ENCODE measurements around the gene PLB1.

PLB1 gene

DNA sequence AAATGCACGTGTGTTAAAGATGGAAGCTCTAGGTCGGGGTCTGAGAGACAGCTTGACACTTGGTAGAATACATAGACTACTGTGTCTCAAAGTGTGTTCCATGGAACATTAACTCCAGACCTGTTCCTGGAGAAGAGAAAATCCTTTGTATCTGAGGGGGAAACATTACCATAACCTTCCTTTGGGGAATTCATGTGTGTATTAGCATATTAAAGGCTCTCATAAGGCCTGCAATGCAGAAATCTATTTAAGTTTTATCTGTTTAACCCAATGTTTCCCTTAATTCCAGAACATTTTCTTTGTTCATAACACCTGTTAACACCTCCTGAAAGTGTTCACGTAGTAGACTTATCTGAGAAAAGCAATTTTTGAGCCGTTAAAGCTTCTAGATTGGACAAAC lies 99.5 kb downstream of the PLB1 start:
- Histone ChIP-seq H3K27me3 (ENCODE audit: control insufficient read depth in 1 of 2, insufficient read depth in 1 of 2, low read length in 2 of 2) (no peaks in the 10 kb centered on the region), H2AFZ (ENCODE audit: low read depth, low read length) (no peak overlapping the region), H3K9me3 (ENCODE audit: control insufficient read depth, low read length) (no peaks in the 10 kb centered on the region), H2BK12ac (ENCODE audit: low read length in 2 of 2) (no peak overlapping the region), H3K4me1 (ENCODE audit: control insufficient read depth, insufficient read depth, low read depth, low read length) (peaks cover 16% of the 10 kb centered on the region), H3K9ac (ENCODE audit: low read length) (no peak overlapping the region), H2BK15ac (ENCODE audit: low read depth, poor library complexity, severe bottlenecking) (no peak overlapping the region), H2BK120ac (ENCODE audit: low read depth, low read length) (no peak overlapping the region), H3K23ac (ENCODE audit: low read length in 2 of 2) (no peak overlapping the region), H3K4me3 (ENCODE audit: insufficient read depth in 1 of 2, low read depth in 1 of 2, low read length in 2 of 2) (no peak overlapping the region), H4K8ac (ENCODE audit: low read length) (no peak overlapping the region), H3K36me3 (ENCODE audit: control insufficient read depth in 1 of 2, insufficient read depth in 2 of 2, low read depth in 1 of 2, low read length in 2 of 2) (no peaks in the 10 kb centered on the region), H3K4ac (ENCODE audit: low read depth in 1 of 2, low read length in 2 of 2) (no peak overlapping the region), H3K14ac (ENCODE audit: low read length in 2 of 2) (no peak overlapping the region), H3K4me2 (ENCODE audit: low read length, poor library complexity, severe bottlenecking) (no peak overlapping the region), H3K18ac (ENCODE audit: low read depth in 1 of 2, low read length in 2 of 2) (no peak overlapping the region), H2AK5ac (ENCODE audit: low read length, severe bottlenecking) (peak overlapping the region; percentile 90), H2BK5ac (ENCODE audit: low read depth, low read length, poor library complexity, severe bottlenecking) (no peak overlapping the region), H3K27ac (ENCODE audit: low read length, poor library complexity, severe bottlenecking) (no peak overlapping the region), H4K91ac (ENCODE audit: low read length) (no peak overlapping the region), H3K79me1 (replicated peaks; ENCODE audit: low read length, poor library complexity, severe bottlenecking) (no peaks in the 10 kb centered on the region)
- no peak for DNase-seq
- 100% methylated on average over 2 of the region's 4 CpGs for WGBS

- no peak overlapping the region for H2BK120ac ChIP-seq (ENCODE audit: low read depth, low read length)
- no peaks in the 10 kb centered on the region for H3K79me1 ChIP-seq (replicated peaks; ENCODE audit: low read length, poor library complexity, severe bottlenecking)
- H4K8ac ChIP-seq (ENCODE audit: low read length), result no peak overlapping the region
- H3K4me1 ChIP-seq (ENCODE audit: control insufficient read depth, insufficient read depth, low read depth, low read length), result peaks cover 5% of the 10 kb centered on the region
- H3K36me3 ChIP-seq (ENCODE audit: control insufficient read depth in 1 of 2, insufficient read depth in 2 of 2, low read depth in 1 of 2, low read length in 2 of 2), result no peaks in the 10 kb centered on the region
- H3K27ac ChIP-seq (ENCODE audit: low read length, poor library complexity, severe bottlenecking), result no peak overlapping the region
- H3K18ac ChIP-seq (ENCODE audit: low read depth in 1 of 2, low read length in 2 of 2), result peak overlapping the region in 1 of 2 experiments; percentile 19
- peak overlapping the region in 1 of 2 experiments; percentile 5 for H3K14ac ChIP-seq (ENCODE audit: low read length in 2 of 2)
- no peak overlapping the region for H2BK12ac ChIP-seq (ENCODE audit: low read length in 2 of 2)
- no peak for DNase-seq
- H3K27me3 ChIP-seq (ENCODE audit: control insufficient read depth in 1 of 2, insufficient read depth in 1 of 2, low read length in 2 of 2), result no peaks in the 10 kb centered on the region
- H2BK15ac ChIP-seq (ENCODE audit: low read depth, poor library complexity, severe bottlenecking), result no peak overlapping the region
- H3K4me2 ChIP-seq (ENCODE audit: low read length, poor library complexity, severe bottlenecking), result no peak overlapping the region
- H2AK5ac ChIP-seq (ENCODE audit: low read length, severe bottlenecking), result no peak overlapping the region
- H3K4ac ChIP-seq (ENCODE audit: low read depth in 1 of 2, low read length in 2 of 2), result no peak overlapping the region
- H2AFZ ChIP-seq (ENCODE audit: low read depth, low read length), result no peak overlapping the region
- H3K23ac ChIP-seq (ENCODE audit: low read length in 2 of 2), result no peak overlapping the region
- no peak overlapping the region for H3K4me3 ChIP-seq (ENCODE audit: insufficient read depth in 1 of 2, low read depth in 1 of 2, low read length in 2 of 2)
- H3K9me3 ChIP-seq (ENCODE audit: control insufficient read depth, low read length), result no peaks in the 10 kb centered on the region
- WGBS, result 86% methylated on average over 7 of the region's 7 CpGs
- H4K91ac ChIP-seq (ENCODE audit: low read length), result peak overlapping the region; percentile 6
- no peak overlapping the region for H3K9ac ChIP-seq (ENCODE audit: low read length)
- peak overlapping the region; percentile 24 for H2BK5ac ChIP-seq (ENCODE audit: low read depth, low read length, poor library complexity, severe bottlenecking)
Measured at GRCh38 chr2:28598484-28598883, 102.6 kb downstream of the PLB1 start.

- Histone ChIP-seq H2BK15ac (ENCODE audit: low read depth, poor library complexity, severe bottlenecking) (no peak overlapping the region), H4K8ac (ENCODE audit: low read length) (no peak overlapping the region), H3K9ac (ENCODE audit: low read length) (no peak overlapping the region), H3K36me3 (ENCODE audit: control insufficient read depth in 1 of 2, insufficient read depth in 2 of 2, low read depth in 1 of 2, low read length in 2 of 2) (no peaks in the 10 kb centered on the region), H3K27me3 (ENCODE audit: control insufficient read depth in 1 of 2, insufficient read depth in 1 of 2, low read length in 2 of 2) (no peaks in the 10 kb centered on the region), H2BK12ac (ENCODE audit: low read length in 2 of 2) (no peak overlapping the region), H3K4me1 (ENCODE audit: control insufficient read depth, insufficient read depth, low read depth, low read length) (peaks cover 2% of the 10 kb centered on the region), H3K9me3 (ENCODE audit: control insufficient read depth, low read length) (no peaks in the 10 kb centered on the region), H2AK5ac (ENCODE audit: low read length, severe bottlenecking) (no peak overlapping the region), H3K4ac (ENCODE audit: low read depth in 1 of 2, low read length in 2 of 2) (no peak overlapping the region), H3K14ac (ENCODE audit: low read length in 2 of 2) (no peak overlapping the region), H3K79me1 (replicated peaks; ENCODE audit: low read length, poor library complexity, severe bottlenecking) (peaks cover 2% of the 10 kb centered on the region), H2AFZ (ENCODE audit: low read depth, low read length) (no peak overlapping the region), H3K23ac (ENCODE audit: low read length in 2 of 2) (no peak overlapping the region), H2BK5ac (ENCODE audit: low read depth, low read length, poor library complexity, severe bottlenecking) (no peak overlapping the region), H2BK120ac (ENCODE audit: low read depth, low read length) (no peak overlapping the region), H3K4me3 (ENCODE audit: insufficient read depth in 1 of 2, low read depth in 1 of 2, low read length in 2 of 2) (no peak overlapping the region), H3K4me2 (ENCODE audit: low read length, poor library complexity, severe bottlenecking) (no peak overlapping the region), H3K18ac (ENCODE audit: low read depth in 1 of 2, low read length in 2 of 2) (no peak overlapping the region), H4K91ac (ENCODE audit: low read length) (no peak overlapping the region), H3K27ac (ENCODE audit: low read length, poor library complexity, severe bottlenecking) (no peak overlapping the region)
- 99% methylated on average over 5 of the region's 5 CpGs for WGBS
- no peak for DNase-seq
Measured at GRCh38 chr2:28600181-28600580, 104.3 kb downstream of the PLB1 start.

GRCh38 chr2:28601616-28602015 lies 105.8 kb downstream of the PLB1 start:
- Histone ChIP-seq H2AFZ (ENCODE audit: low read depth, low read length) (no peak overlapping the region), H3K14ac (ENCODE audit: low read length in 2 of 2) (no peak overlapping the region), H2BK12ac (ENCODE audit: low read length in 2 of 2) (no peak overlapping the region), H3K23ac (ENCODE audit: low read length in 2 of 2) (no peak overlapping the region), H2BK120ac (ENCODE audit: low read depth, low read length) (no peak overlapping the region), H2BK5ac (ENCODE audit: low read depth, low read length, poor library complexity, severe bottlenecking) (no peak overlapping the region), H2AK5ac (ENCODE audit: low read length, severe bottlenecking) (no peak overlapping the region), H3K27ac (ENCODE audit: low read length, poor library complexity, severe bottlenecking) (no peak overlapping the region), H3K79me1 (replicated peaks; ENCODE audit: low read length, poor library complexity, severe bottlenecking) (peaks cover 2% of the 10 kb centered on the region), H4K8ac (ENCODE audit: low read length) (no peak overlapping the region), H3K4me2 (ENCODE audit: low read length, poor library complexity, severe bottlenecking) (no peak overlapping the region), H4K91ac (ENCODE audit: low read length) (no peak overlapping the region), H3K4me1 (ENCODE audit: control insufficient read depth, insufficient read depth, low read depth, low read length) (peaks cover 5% of the 10 kb centered on the region), H3K4me3 (ENCODE audit: insufficient read depth in 1 of 2, low read depth in 1 of 2, low read length in 2 of 2) (no peak overlapping the region), H3K4ac (ENCODE audit: low read depth in 1 of 2, low read length in 2 of 2) (no peak overlapping the region), H3K36me3 (ENCODE audit: control insufficient read depth in 1 of 2, insufficient read depth in 2 of 2, low read depth in 1 of 2, low read length in 2 of 2) (no peaks in the 10 kb centered on the region), H3K9me3 (ENCODE audit: control insufficient read depth, low read length) (no peaks in the 10 kb centered on the region), H3K27me3 (ENCODE audit: control insufficient read depth in 1 of 2, insufficient read depth in 1 of 2, low read length in 2 of 2) (no peaks in the 10 kb centered on the region), H3K9ac (ENCODE audit: low read length) (no peak overlapping the region), H2BK15ac (ENCODE audit: low read depth, poor library complexity, severe bottlenecking) (no peak overlapping the region), H3K18ac (ENCODE audit: low read depth in 1 of 2, low read length in 2 of 2) (no peak overlapping the region)
- 97% methylated on average over 2 of the region's 2 CpGs for WGBS
- DNase-seq, result no peak
